ENCODE data around the gene TRUB2.
"Not testable (repeated sequence)": the region's sequence is repeated elsewhere in the genome, so short reads cannot be mapped to it uniquely, and the experiment has no call there.

TRUB2 gene

DNA sequence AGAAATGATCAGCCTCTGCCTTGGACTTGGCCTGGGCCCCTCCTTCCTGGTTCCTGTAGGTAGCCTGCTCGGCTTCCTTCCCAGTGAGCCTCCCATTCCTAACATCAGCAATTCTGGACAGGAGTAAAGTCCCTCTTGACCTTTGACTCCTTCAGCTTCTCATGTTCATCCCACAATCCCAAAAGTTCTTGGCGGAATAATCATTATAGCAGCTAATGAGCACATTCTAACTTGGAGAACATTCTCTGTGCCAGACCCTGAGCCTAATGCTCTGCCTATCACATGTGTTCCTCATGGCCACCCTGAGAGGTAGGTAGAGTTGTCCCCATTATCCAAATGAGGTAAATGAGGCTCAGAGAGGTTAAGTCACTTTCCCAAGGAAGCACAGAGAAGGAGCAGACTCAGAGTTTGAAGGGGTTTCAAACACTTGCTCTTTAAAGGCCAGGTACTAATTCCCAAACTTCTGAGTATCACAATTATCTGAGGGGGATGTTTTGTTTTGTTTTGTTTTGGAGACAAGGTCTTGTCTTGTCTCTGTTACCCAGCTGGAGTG lies 24.9 kb downstream of the TRUB2 start:
- DNase-seq, result no peak

- no peak for DNase-seq
Measured at GRCh38 chr9:128296340-128297220, 25.7 kb downstream of the TRUB2 start.

DNA sequence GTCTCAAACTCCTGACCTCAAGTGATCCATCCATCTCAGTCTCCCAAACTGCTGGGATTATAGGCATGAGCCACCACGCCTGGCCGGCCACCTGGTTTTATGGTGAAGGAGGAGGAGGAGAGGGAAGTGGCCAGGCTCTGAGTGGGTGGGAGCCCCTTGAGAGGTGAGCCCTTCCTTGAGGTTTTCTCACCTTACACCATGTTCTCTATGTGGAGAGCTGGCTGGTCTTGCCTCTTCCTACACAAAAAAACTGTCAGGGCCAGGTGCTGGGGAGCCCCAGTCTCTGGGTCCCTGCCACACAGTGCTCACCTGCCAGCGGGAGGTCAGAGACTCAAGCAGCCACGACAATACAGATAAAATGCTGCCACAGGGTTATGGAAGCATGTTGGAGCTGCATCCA lies 28.1 kb downstream of the TRUB2 start:
- no peak for DNase-seq

DNA sequence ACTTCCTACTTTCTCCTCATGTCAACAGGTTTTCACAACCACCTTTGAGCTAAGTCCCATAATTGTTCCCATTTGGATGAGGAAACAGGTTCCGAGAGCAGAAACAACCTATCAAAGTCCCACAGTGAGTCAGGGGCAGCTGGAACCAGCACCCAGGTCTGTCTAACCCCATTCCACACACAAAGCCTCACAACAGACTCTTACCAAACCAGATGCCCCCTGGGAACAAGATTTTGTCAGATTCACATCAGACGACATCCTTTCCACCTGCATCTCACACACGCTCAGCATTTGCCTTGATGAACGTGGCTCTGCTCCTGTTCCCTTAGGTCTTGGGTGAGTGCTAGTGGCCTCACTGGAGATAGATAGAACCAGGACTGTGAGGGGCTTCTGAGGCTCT lies 29.2 kb downstream of the TRUB2 start:
- no peak for DNase-seq

DNA sequence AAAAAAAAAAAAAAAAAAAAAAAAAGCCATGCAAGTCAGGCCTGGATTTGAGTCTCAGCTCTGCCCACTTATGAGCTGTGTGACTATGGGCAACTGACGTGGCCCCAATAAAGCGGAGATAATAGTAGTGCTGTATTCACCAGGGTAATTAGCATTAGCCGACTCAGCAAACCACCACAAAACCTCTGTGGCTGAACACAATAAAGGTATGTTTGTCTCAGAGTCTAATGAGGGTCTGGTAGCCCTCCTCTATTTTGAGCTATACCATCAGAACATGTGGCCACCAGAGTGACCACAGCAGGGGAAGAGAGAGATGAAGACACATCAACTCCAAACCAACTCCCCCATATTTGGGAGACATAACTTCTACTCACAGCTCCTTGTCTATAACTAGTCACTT lies 30.2 kb downstream of the TRUB2 start:
- no peak for DNase-seq

GRCh38 chr9:128288273-128289004 lies 33.8 kb downstream of the TRUB2 start:
- no peak for DNase-seq

DNA sequence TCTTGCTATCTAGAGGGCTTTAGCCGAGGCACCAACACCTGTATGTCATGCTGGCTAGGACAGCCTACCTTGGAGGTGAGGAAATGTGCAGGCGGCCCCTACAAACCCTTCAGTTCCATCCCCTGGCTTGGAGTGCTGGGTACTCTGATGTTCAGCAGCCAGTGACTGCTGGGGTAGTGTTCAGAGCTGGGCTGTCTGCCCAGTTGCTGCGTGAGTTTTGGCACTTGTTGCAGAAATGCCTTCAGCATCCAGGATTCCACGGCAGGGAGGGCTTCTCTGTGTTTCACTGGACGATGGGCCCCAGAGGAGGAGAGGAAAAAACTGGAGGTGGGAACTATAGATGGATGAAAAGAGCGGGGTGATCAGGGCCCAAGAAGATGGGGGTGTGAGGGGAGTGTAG lies 35.8 kb downstream of the TRUB2 start:
- no peak for DNase-seq

DNA sequence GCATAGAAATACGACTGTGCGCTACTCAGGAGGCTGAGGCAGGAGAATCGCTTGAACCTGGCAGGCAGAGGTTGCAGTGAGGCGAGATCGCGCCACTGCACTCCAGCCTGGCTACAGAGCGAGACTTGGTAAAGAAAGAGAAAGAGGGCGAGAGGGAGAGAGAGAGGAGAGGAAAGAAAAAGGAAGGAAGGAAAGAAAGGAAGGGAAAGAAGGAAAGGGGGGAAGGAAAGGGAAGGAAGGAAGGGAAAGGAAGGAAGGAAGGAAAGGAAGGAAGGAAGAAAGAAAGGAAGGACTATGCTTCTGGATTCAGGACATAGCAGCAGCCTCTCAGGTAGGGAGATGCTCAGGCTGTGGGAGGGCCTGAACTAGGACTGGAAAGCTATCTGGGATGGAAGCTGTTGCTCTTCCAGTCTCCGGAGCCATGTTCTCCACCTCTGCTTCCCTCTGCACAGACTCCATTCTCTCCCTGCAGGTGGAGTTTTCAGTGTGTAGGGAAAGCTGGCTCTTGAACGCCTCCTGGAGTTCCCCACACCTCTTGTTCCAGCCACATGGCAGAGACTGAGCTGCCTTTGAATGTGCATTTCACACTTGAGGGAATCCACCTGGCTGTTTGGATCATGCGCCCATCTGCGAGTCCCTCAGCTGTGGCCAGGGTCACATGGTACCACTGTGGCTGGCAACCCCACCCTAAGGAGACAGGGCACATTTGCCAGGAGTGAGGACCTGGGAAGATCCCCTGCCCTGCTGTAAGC lies 37.0 kb downstream of the TRUB2 start:
- DNase-seq, result no peak

- no peak for DNase-seq
Measured at GRCh38 chr9:128282500-128282899, 39.7 kb downstream of the TRUB2 start.

- DNase-seq, result no peak
Measured at GRCh38 chr9:128280084-128280622, 42.1 kb downstream of the TRUB2 start.

DNA sequence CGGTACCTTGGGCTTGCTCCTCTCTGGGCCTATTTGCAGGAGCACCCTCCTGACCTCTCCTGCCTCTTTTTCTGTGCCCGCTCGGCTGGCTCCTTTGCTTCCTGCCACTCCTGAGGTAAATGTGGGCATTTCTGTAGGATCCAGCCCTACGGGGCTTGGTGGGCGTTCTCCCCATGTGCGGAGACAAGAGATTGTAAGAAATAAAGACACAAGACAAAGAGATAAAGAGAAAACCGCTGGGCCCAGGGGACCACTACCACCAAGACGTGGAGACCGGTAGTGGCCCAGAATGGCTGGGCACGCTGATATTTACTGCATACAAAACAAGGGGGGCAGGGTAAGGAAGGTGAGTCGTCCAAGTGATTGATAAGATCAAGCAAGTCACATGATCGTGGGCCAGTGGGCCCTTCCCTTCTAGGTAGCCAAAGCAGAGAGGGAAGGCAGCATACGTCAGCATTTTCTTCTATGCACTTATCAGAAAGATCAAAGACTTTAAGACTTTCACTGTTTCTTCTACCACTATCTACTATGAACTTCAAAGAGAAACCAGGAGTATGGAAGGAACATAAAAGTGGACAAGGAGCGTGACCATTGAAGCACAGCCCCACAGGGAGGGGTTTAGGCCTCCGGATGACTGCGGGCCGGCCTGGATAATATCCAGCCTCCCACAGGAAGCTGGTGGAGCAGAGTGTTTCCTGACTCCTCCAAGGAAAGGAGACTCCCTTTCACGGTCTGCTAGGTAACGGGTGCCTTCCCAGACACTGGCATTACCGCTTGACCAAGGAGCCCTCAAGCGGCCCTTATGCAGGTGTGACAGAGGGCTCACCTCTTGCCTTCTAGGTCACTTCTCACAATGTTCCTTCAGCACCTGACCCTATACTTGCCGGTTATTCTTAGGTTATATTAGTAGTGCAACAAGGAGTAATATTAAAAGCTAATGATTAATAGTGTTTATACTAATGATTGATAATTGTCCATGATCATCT lies 42.9 kb downstream of the TRUB2 start:
- not testable (repeated sequence) for DNase-seq

- peak; percentile 15 for DNase-seq
Measured at GRCh38 chr9:128276574-128277270, 45.5 kb downstream of the TRUB2 start.

- peak; percentile 100 for DNase-seq
Measured at GRCh38 chr9:128276008-128276573, 46.2 kb downstream of the TRUB2 start, which contains the start of gene SWI5. SWI5 (plus strand) TSS chr9:128276276.

- peak; percentile 7 for DNase-seq
Measured at GRCh38 chr9:128275198-128276007, 46.8 kb downstream of the TRUB2 start, which contains the start of gene GOLGA2. GOLGA2 (minus strand) TSS chr9:128276007; CDS start chr9:128275976, 31 bp downstream.

GRCh38 chr9:128274245-128274644 lies 48.0 kb downstream of the TRUB2 start:
- DNase-seq, result no peak

DNA sequence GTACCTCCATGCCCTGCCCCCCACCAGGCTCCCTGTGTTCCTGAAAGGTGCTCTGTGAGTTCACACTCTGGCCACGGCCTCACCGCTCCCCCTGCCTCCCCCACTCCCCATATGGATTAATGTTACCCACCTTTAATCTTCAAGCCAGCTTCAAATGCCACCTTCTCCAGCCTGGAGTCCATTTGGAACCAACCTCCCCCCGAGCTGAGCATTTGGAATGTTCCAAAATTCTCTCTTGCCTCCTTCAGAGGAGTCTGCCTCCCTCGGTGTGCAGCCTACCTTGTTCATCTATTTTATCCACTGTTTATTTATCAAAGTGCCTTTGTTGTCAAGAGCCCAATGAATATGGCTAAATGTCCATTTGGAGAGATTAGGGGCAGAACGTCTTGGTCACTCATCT lies 50.7 kb downstream of the TRUB2 start:
- no peak for DNase-seq

GRCh38 chr9:128271112-128271511 lies 51.1 kb downstream of the TRUB2 start:
- DNase-seq, result no peak

DNA sequence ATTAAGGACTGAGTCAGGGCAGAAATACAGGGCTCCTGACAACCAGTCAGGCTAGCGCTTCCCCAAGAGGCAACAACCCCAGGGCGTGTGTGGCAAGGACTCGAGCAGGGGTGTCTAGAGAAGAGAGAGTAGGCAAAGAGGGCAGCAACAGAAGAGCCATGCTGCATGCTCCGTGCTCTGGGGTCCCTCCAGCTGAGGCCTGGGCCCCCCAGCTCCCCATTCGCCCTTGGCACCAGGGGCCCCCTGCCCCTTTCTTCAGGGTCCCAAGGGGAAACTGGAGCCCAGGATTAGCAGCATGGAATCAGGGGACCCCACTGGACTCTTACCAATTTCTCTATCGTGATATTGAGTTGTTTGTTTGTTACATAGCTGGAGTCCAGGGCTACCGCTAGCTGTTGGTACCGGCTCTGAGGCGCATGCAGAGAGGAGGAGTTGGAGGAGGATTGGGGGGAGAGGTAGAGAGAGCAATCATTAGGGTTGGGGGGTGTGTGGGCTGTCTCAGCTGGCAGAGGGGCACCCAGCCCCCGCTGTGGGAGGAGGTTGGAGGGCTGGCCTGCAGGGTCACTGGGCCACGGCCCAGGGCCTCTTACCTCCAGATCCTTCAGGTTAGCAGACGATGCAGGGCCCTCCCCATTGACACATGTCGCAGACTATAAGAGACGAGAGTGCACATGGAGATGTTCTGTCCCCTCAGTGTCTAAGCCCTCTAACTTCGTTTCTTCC lies 55.2 kb downstream of the TRUB2 start:
- DNase-seq, result no peak

All from CD4-positive, alpha-beta T cell treated with Interleukin-6 for 4 hours (primary cell).